ENCODE results near the gene BLTP2.

Gene BLTP2

DNA sequence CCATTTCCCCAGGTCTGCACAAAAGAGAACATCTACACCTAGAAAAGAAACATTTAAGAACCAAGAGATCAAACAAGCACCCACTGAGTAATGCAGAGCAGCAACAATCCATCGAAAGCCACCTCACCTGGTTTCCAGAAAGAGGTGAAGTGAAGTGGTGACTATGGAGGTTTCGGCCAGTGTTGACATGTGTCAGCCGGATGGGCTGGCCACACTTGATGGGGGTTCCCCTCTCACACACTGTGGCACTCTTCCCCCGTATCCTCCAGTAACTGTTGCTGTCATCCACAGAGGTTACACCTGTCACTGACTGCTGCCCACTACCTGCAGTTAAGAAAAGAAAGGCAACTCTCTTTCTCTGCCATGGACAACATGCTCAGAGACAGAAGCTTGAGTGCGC is 10.2 kb upstream of the BLTP2 start:
- H3K9me3 ChIP-seq: peaks cover 15% of the 10 kb centered on the region
- H3K36me3 ChIP-seq: peaks cover 95% of the 10 kb centered on the region

DNA sequence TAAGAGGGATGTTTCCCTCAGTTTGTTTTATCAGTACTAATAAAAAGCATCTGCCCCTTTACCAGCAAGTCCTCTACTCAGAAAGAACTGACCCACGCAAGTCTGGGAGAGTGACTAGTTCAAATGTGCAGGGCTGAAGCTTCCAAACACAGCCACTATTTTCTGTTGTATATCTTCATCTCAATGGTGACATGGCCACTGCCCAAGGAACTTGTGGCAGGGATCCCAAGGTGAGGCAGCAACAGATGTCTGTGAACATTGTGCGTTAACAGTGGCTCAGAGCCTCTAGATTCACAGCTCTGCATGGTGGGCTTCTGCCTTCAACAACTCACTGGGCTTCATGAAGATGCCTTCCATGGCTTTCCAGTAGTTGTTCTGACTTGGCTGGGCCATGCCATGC is 3.7 kb upstream of the BLTP2 start:
- Histone ChIP-seq H3K27me3 (no peaks in the 10 kb centered on the region), H4K20me1 (peaks cover 25% of the 10 kb centered on the region), H3K4me1 (peaks cover 25% of the 10 kb centered on the region), H3K4me2 (no peak overlapping the region), H3K9ac (no peak overlapping the region), H3K4me3 (no peak overlapping the region), H3K27ac (no peak overlapping the region), H3K9me3 (no peaks in the 10 kb centered on the region), H3K36me3 (peaks cover 56% of the 10 kb centered on the region)
- no peak for TF ChIP-seq Cebpa-rat (IDR thresholded peaks at IDR 0.05)

More for the DNA sequence above, 10.2 kb upstream of the BLTP2 start:
- Histone ChIP-seq H3K9ac (no peak overlapping the region), H4K20me1 (peaks cover 75% of the 10 kb centered on the region), H3K4me1 (peaks cover 2% of the 10 kb centered on the region; the same call in 1 of the 2 replicates), H3K4me3 (no peak overlapping the region), H3K4me2 (no peak overlapping the region), H3K27me3 (no peaks in the 10 kb centered on the region), H3K27ac (no peak overlapping the region)
- TF ChIP-seq Cebpa-rat (IDR thresholded peaks at IDR 0.05): no peak

DNA sequence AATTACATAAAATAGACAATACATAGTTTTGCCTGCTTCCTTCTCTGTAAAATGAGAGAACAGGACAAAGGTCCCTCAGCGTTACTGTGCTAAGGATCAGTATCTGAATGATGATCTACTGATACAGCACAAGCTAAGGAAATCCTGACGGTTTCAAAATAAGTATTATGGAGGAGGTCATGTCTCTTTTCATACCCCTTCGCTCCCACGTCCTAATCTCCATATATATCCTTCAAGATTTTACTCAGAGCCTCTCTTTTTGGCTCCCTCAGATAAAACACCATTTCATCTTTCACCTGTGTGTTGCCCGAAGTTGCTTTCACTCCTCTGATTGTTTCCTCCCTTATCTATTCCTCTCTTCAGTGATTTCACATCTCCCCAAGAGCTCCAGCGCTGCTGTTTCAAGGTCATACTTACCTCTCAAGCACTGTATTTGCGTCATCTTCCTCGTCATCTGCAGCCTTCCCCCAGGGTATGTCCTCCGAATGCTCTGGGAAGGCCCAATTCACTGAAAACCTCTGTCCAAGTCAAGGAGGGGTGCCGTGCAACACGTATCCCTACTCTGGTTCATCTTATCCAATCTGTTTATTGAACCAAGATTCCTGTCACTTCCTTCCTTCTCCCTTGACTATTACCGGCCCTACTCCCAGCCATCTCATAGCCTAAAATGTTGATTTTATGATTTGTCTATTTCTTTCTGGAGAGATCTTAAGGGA is 1.2 kb upstream of the BLTP2 start:
- H3K9ac ChIP-seq: peak overlapping the region; percentile 63
- H3K4me1 ChIP-seq: peaks cover 36% of the 10 kb centered on the region
- no peak for TF ChIP-seq Cebpa-rat (IDR thresholded peaks at IDR 0.05)
- peak overlapping the region; percentile 86 for H3K4me2 ChIP-seq
- H3K4me3 ChIP-seq: peak overlapping the region; percentile 85
- H3K9me3 ChIP-seq: no peaks in the 10 kb centered on the region
- H3K27ac ChIP-seq: peak overlapping the region; percentile 77
- peaks cover 34% of the 10 kb centered on the region for H4K20me1 ChIP-seq
- H3K36me3 ChIP-seq: peaks cover 58% of the 10 kb centered on the region
- no peaks in the 10 kb centered on the region for H3K27me3 ChIP-seq

DNA sequence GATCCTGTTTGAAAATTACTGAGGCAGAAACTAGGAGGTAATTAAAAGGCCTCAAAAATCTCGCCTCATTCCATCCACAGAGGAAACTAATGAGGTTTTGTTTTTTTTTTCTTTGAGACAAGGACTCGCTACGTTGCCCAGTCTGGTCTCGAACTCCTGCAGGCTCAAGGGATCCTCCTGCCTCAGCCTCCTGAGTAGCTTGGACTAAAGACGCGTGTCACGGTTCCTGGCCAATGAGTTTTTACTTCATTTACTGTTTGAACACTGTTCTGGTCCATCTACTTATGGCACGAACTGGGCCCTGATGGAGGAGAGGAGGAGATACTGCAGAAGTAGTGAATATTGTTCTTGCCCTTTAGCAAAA is 600 bp upstream of the BLTP2 start:
- peak overlapping the region; percentile 82 for H3K9ac ChIP-seq
- peak overlapping the region; percentile 86 for H3K4me2 ChIP-seq
- H3K27me3 ChIP-seq: no peaks in the 10 kb centered on the region
- H3K27ac ChIP-seq: peak overlapping the region; percentile 77
- H4K20me1 ChIP-seq: peaks cover 40% of the 10 kb centered on the region
- no peak for TF ChIP-seq Cebpa-rat (IDR thresholded peaks at IDR 0.05)
- no peaks in the 10 kb centered on the region for H3K9me3 ChIP-seq
- H3K4me1 ChIP-seq: peaks cover 36% of the 10 kb centered on the region
- H3K4me3 ChIP-seq: peak overlapping the region; percentile 85
- peaks cover 58% of the 10 kb centered on the region for H3K36me3 ChIP-seq

DNA sequence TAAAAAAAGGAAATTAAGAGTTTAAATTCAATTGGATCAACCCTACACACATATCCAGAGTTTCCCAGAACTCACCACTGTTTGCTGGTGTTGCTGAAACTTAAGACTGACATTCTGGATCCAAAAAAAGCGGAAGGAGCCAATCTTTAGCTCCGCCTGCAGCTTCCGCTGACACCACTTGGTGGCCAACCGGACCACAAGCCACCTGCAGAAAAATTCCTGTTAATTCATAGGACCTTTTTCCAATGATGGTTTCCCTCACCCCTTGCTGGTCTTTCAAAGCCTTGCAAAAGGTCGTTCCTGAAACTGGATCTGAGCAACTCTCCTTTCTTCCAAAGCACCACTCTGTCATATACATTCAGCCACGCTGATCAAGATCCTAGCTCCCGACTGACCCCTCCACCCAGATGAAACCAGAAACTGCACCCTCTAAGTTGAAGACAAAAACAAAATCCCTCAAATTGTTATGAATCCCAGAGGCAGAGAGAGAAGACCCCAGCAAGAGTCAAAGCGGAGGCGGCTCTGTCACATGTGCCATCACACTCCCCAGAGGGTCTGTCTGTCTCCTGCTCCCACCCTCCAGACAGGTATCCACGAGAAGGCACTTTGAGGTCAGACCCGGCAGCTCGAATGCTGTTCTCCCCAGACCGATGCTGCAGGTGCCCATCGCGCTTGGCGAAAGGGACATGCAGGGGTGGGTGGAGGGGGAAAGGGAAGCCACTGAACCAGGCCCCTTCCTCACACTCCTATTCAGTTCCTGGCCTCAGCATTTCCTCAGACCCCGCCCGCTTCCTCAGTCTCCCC is 773 bp downstream of the BLTP2 start:
- H4K20me1 ChIP-seq: peaks cover 54% of the 10 kb centered on the region
- no peaks in the 10 kb centered on the region for H3K9me3 ChIP-seq
- peak overlapping the region; percentile 80 for H3K4me2 ChIP-seq
- peaks cover 36% of the 10 kb centered on the region for H3K4me1 ChIP-seq
- peak overlapping the region; percentile 85 for H3K4me3 ChIP-seq
- peak overlapping the region; percentile 82 for H3K9ac ChIP-seq
- H3K36me3 ChIP-seq: peaks cover 64% of the 10 kb centered on the region
- H3K27ac ChIP-seq: peak overlapping the region; percentile 77
- no peaks in the 10 kb centered on the region for H3K27me3 ChIP-seq
- no peak for TF ChIP-seq Cebpa-rat (IDR thresholded peaks at IDR 0.05)

DNA sequence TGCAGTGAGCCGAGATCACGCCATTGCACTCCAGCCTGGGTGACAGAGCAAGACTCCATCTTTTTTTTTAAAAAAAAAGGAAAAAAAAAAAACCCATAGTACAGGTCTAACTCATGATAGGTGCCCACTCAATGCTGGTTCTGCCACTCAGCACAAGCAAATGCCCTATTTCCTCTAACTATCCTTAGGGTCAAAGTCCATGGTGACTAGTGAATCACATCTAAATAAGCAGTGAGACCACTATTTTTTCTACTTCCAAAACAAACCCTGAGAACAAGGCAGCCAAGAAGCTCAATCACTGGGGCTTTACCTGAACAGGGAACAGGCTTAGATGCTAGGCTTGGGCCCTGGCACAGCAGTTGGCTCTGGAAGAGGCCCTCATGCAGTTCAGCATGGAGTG is 3.4 kb downstream of the BLTP2 start:
- H3K36me3 ChIP-seq: peaks cover 72% of the 10 kb centered on the region
- H3K4me3 ChIP-seq: no peak overlapping the region
- H3K9me3 ChIP-seq: no peaks in the 10 kb centered on the region
- peaks cover 80% of the 10 kb centered on the region for H4K20me1 ChIP-seq
- H3K4me1 ChIP-seq: peaks cover 27% of the 10 kb centered on the region
- H3K4me2 ChIP-seq: no peak overlapping the region
- H3K9ac ChIP-seq: 0 out of 2 replicates have a peak overlapping the region, but pooled peaks have one; percentile 16
- no peak overlapping the region for H3K27ac ChIP-seq
- TF ChIP-seq Cebpa-rat (IDR thresholded peaks at IDR 0.05): no peak
- no peaks in the 10 kb centered on the region for H3K27me3 ChIP-seq

DNA sequence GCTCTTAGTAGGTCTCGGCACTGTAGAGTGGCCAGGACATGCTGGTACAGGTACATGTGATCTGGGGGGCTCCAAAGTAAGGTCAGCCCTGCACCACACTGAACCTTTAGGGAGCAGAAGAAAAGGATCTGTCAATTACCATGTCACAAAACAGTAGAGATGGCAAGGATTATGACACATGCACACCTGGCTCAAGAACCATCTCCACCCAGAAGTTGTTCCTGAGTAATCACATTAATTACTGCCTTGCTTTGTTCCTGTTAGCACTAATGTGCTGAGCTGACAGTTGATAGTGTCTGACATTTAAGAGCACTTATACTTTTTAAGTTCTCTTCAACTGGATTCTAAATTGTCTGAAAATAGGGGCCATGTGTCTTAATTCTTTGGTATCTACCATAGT is 9.5 kb downstream of the BLTP2 start:
- Histone ChIP-seq H3K4me2 (no peak overlapping the region), H3K9ac (no peak overlapping the region), H4K20me1 (peaks cover 96% of the 10 kb centered on the region), H3K4me3 (no peak overlapping the region), H3K27ac (no peak overlapping the region), H3K9me3 (no peaks in the 10 kb centered on the region), H3K27me3 (no peaks in the 10 kb centered on the region), H3K4me1 (no peaks in the 10 kb centered on the region), H3K36me3 (peaks cover 100% of the 10 kb centered on the region)
- no peak for TF ChIP-seq Cebpa-rat (IDR thresholded peaks at IDR 0.05)

DNA sequence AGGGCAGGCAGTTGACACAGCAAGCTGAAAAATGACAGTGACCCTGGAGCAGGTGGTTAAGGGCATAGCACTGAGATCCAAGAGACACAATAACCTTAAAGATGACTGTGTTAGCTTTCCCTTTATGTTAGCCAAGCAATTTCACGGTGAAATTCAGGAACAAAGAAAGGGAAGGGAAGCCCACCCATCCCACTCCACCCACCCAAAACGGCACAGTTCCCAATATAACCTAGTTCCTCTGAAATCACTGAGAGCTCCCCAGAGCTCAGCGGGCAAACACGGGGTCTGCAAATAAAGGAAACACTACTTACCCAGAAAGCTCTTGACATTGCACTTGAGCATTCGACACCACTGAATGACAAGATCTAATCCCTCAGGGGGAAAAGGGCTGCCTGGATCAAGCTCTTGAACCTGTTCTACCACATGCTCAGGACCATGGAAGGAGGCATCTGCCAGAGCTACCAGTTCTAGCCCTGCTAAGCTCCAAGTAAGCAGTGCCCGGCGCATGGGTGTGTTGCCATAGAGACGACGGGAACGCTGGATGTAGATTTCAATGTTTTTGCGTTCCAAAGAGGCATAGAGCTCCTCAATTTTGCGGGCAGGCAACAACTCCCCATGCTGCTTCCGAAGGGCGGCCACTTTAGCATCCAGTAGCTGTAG is 10.6 kb downstream of the BLTP2 start:
- Histone ChIP-seq H3K9me3 (no peaks in the 10 kb centered on the region), H3K27me3 (no peaks in the 10 kb centered on the region), H3K4me2 (no peak overlapping the region), H3K4me1 (no peaks in the 10 kb centered on the region), H3K27ac (no peak overlapping the region), H3K4me3 (no peak overlapping the region), H4K20me1 (peaks cover 95% of the 10 kb centered on the region), H3K9ac (no peak overlapping the region), H3K36me3 (peaks cover 100% of the 10 kb centered on the region)
- TF ChIP-seq Cebpa-rat (IDR thresholded peaks at IDR 0.05): no peak

DNA sequence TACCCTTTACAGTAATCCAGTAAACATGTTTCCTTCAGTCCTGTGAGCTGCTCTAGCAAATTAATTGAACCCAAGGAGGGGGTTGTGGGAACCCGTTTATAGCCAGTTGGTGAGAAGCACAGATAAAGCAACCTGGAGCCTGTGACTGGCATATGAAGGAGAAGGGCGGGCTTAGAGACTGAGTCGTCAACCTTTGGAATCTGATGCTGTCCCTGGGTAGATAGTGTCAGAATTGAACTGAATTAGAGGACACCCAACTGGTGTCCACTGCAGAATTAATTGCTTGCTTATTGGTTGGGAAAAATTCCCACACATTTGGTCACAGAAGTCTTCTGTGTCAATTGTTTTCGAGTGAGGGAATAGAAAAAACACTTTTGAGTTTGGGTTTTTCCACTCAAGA is 18.1 kb downstream of the BLTP2 start:
- no peak overlapping the region for H3K4me2 ChIP-seq
- peaks cover 79% of the 10 kb centered on the region for H4K20me1 ChIP-seq
- peaks cover 100% of the 10 kb centered on the region for H3K36me3 ChIP-seq
- no peaks in the 10 kb centered on the region for H3K9me3 ChIP-seq
- no peak for TF ChIP-seq Cebpa-rat (IDR thresholded peaks at IDR 0.05)
- H3K9ac ChIP-seq: no peak overlapping the region
- H3K27ac ChIP-seq: no peak overlapping the region
- H3K27me3 ChIP-seq: no peaks in the 10 kb centered on the region
- H3K4me1 ChIP-seq: no peaks in the 10 kb centered on the region
- H3K4me3 ChIP-seq: no peak overlapping the region

DNA sequence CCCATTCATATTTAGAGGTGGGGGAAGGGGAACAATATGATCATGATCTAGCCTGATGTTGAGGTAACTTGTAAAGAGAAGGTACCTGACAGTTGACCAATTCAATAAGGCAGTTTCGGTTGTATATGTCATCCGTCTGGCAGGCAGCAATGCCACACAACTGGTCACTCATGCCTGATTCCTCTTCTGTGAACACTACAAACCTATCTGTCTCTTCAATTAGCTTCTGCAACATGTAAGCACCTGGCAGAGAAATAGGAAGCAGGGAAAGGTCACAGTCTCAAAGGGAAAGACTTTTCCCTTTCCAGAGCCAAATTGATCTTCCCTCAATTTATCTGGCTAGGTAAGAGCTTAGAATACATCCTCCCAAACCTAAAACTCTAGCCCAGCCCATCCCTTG is 20.8 kb downstream of the BLTP2 start:
- H3K4me1 ChIP-seq: no peaks in the 10 kb centered on the region
- no peaks in the 10 kb centered on the region for H3K9me3 ChIP-seq
- TF ChIP-seq Cebpa-rat (IDR thresholded peaks at IDR 0.05): no peak
- H4K20me1 ChIP-seq: peaks cover 77% of the 10 kb centered on the region
- no peaks in the 10 kb centered on the region for H3K27me3 ChIP-seq
- no peak overlapping the region for H3K4me3 ChIP-seq
- H3K27ac ChIP-seq: no peak overlapping the region
- no peak overlapping the region for H3K9ac ChIP-seq
- no peak overlapping the region for H3K4me2 ChIP-seq
- peaks cover 100% of the 10 kb centered on the region for H3K36me3 ChIP-seq
